Mammary epithelial cell (primary cell): ENCODE data around the gene RASGRP3.

Experiments used
- CTCF ChIP-seq, 2 donors: IDR thresholded peaks in 1 of 2; conservative IDR thresholded peaks in 1 of 2; 2 replicates each; pipeline ENCODE4 v1.5.1; 2011 to 2012; ENCODE audit warnings: inconsistent platforms in 2 of 2, low read length in 2 of 2, mild to moderate bottlenecking in 2 of 2, control low read depth in 1 of 2, low read depth in 1 of 2; ENCODE audit not compliant: insufficient read depth in 1 of 2; ENCODE audit errors: extremely low read depth in 1 of 2
- EZH2 ChIP-seq: IDR thresholded peaks from 2 replicates; pipeline ENCODE4 v1.6.1; 2012; ENCODE audit warnings: low read length, inconsistent platforms, borderline replicate concordance

GRCh38 chr2:33467413-33467812 is 9.0 kb upstream of the RASGRP3 start:
- no peak for TF ChIP-seq CTCF (conservative IDR thresholded peaks at IDR 0.05 in 1 of 2, IDR thresholded peaks at IDR 0.05 in 1 of 2; ENCODE audit: extremely low read depth in 1 of 2, insufficient read depth in 1 of 2, low read depth in 1 of 2, low read length in 2 of 2)
- no peak for TF ChIP-seq EZH2
